Neuron (in vitro differentiated cells): ENCODE data around the gene SARDH.

Experiments used
- H2AFZ ChIP-seq: one replicate; pipeline ENCODE4 v1.6.1; 2013; ENCODE audit warnings: low read depth, mild to moderate bottlenecking, inconsistent platforms, low read length, moderate library complexity
- H3K27me3 ChIP-seq: one replicate; pipeline ENCODE4 v1.6.1; 2013; ENCODE audit warnings: low read length; ENCODE audit not compliant: insufficient read depth
- H3K36me3 ChIP-seq: one replicate; pipeline ENCODE4 v1.6.1; 2013; ENCODE audit warnings: low read length; ENCODE audit not compliant: insufficient read depth
- H3K4me1 ChIP-seq: one replicate; pipeline ENCODE4 v1.6.1; 2013; ENCODE audit warnings: low read length; ENCODE audit not compliant: insufficient read depth
- H3K4me3 ChIP-seq: 2 replicates; pipeline ENCODE4 v1.5.1; 2013; ENCODE audit warnings: mild to moderate bottlenecking, low read length, moderate library complexity
- H3K9me3 ChIP-seq: one replicate; pipeline ENCODE4 v1.6.1; 2013; ENCODE audit warnings: low read length

The SARDH gene

GRCh38 chr9:133686642-133687575, 51.2 kb downstream of the SARDH start:
- Histone ChIP-seq H3K4me3 (no peak overlapping the region), H3K36me3 (no peaks in the 10 kb centered on the region), H2AFZ (no peak overlapping the region), H3K27me3 (no peaks in the 10 kb centered on the region), H3K9me3 (no peaks in the 10 kb centered on the region), H3K4me1 (peaks cover 14% of the 10 kb centered on the region)

- H3K9me3 ChIP-seq, result no peaks in the 10 kb centered on the region
- H3K4me3 ChIP-seq, result no peak overlapping the region
- no peaks in the 10 kb centered on the region for H3K27me3 ChIP-seq
- peaks cover 4% of the 10 kb centered on the region for H3K4me1 ChIP-seq
- H2AFZ ChIP-seq, result no peak overlapping the region
- H3K36me3 ChIP-seq, result no peaks in the 10 kb centered on the region
Observed at GRCh38 chr9:133685653-133686609, 52.2 kb downstream of the SARDH start.

DNA sequence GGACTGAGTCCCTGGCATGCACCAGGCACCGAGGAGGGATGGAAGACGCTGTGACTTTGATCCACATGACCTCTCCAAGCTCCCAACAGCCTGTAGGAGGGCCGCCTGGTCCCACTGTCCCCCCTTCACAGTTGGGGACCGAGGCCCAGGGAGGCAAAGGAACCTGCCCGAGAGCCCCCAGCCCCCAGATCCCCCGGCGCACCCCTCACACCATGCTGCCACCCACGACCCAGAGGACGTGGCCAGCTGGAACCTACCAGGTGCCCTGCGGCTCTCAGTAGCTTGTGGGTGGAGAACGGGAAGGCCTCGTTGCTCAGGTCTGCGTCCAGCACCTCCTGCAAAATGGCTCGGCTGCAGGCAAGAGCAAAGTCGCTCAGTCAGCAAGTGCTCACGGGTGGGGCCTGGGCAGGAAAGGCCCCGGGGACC, 53.2 kb downstream of the SARDH start:
- H3K36me3 ChIP-seq, result no peaks in the 10 kb centered on the region
- H3K4me1 ChIP-seq, result no peaks in the 10 kb centered on the region
- no peaks in the 10 kb centered on the region for H3K27me3 ChIP-seq
- no peak overlapping the region for H2AFZ ChIP-seq
- no peaks in the 10 kb centered on the region for H3K9me3 ChIP-seq
- no peak overlapping the region for H3K4me3 ChIP-seq

DNA sequence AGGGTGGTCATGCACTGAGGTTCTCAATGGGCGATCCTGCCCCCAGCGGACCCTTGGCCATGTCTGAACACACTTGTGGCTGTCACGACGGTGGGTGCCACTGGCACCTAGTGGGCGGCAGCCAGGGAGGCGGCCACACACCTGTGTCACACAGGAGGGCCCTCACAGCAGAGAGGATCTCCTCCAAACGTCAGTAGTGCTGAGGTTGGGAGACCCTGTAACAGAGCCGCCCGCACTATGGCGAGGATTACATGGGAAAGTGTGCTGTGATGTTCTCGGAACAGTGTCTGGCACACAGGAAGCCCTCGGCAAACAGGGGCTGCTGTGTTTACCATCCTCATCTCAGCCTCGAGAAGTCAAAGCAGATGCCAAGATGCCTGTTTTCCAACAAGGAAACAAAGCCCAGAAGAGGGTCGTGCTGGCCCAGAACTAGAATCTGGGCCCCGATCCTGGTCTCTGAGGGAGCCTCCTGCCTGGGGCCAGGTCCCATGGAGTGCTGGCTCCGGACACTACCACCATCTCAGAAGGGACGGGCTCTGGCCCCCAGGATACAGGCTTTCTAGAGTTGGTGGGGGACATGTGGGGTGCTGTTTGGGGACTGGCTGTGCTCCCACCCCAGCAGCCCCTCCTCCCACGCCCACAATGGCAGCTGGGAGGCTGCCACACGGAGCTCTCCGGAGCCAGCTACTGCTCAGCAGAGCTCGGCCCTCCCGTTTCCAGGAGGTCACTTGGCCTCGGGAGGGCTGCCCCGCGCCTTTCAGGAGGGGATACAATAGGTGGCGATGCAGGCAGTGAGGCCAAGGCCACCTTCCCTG, 53.8 kb downstream of the SARDH start:
- no peaks in the 10 kb centered on the region for H3K9me3 ChIP-seq
- no peaks in the 10 kb centered on the region for H3K36me3 ChIP-seq
- H2AFZ ChIP-seq, result no peak overlapping the region
- no peak overlapping the region for H3K4me3 ChIP-seq
- no peaks in the 10 kb centered on the region for H3K4me1 ChIP-seq
- H3K27me3 ChIP-seq, result no peaks in the 10 kb centered on the region

GRCh38 chr9:133683586-133684120, 54.5 kb downstream of the SARDH start:
- Histone ChIP-seq H3K27me3 (no peaks in the 10 kb centered on the region), H2AFZ (no peak overlapping the region), H3K4me1 (no peaks in the 10 kb centered on the region), H3K36me3 (no peaks in the 10 kb centered on the region), H3K4me3 (no peak overlapping the region), H3K9me3 (no peaks in the 10 kb centered on the region)

GRCh38 chr9:133682818-133683585, 55.1 kb downstream of the SARDH start:
- no peaks in the 10 kb centered on the region for H3K36me3 ChIP-seq
- H3K27me3 ChIP-seq, result no peaks in the 10 kb centered on the region
- H3K4me3 ChIP-seq, result no peak overlapping the region
- no peaks in the 10 kb centered on the region for H3K9me3 ChIP-seq
- H3K4me1 ChIP-seq, result no peaks in the 10 kb centered on the region
- no peak overlapping the region for H2AFZ ChIP-seq

GRCh38 chr9:133681658-133682306, 56.4 kb downstream of the SARDH start:
- Histone ChIP-seq H3K36me3 (no peaks in the 10 kb centered on the region), H3K4me1 (no peaks in the 10 kb centered on the region), H3K4me3 (no peak overlapping the region), H3K9me3 (no peaks in the 10 kb centered on the region), H2AFZ (no peak overlapping the region), H3K27me3 (no peaks in the 10 kb centered on the region)

- Histone ChIP-seq H3K9me3 (no peaks in the 10 kb centered on the region), H2AFZ (no peak overlapping the region), H3K4me1 (no peaks in the 10 kb centered on the region), H3K36me3 (no peaks in the 10 kb centered on the region), H3K4me3 (no peak overlapping the region), H3K27me3 (no peaks in the 10 kb centered on the region)
Observed at GRCh38 chr9:133680976-133681657, 57.0 kb downstream of the SARDH start.

DNA sequence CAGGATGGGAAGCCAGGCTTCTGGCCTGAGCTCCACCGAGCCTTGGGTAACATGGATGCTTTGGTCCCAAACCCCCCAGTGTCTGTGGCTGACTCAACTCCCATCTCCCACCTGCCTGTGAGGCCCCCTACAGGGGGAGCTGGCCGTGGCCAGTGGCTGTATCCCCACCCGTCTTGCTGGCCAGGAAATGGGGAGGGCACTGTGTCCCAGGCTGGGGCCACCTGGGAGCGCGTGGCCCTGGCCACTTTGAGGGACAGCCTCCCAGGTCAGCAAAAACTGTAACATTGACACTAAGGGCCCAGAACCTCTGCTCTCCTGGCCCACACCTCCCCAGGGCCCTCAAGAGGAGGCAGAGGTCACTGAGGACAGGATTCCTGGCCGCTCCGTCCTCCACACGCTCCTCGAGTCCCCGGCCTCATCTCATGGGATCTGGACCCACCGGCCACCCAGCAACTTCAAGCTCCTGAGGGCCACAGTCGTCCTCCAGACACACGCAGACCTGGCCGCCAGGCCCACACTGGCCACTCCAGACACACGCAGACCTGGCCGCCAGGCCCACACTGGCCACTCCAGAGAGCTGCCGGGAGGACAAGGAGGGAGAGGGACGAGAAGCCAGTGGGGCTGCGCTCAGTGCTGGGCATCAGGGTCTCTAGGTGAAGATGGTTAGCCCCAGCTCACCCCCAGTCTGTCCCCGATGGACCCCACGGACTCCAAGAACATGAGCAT, 57.7 kb downstream of the SARDH start:
- H3K27me3 ChIP-seq, result no peaks in the 10 kb centered on the region
- no peaks in the 10 kb centered on the region for H3K9me3 ChIP-seq
- H3K4me3 ChIP-seq, result no peak overlapping the region
- H3K4me1 ChIP-seq, result no peaks in the 10 kb centered on the region
- no peaks in the 10 kb centered on the region for H3K36me3 ChIP-seq
- H2AFZ ChIP-seq, result no peak overlapping the region

GRCh38 chr9:133679466-133680061, 58.6 kb downstream of the SARDH start:
- no peak overlapping the region for H2AFZ ChIP-seq

More at GRCh38 chr9:133679466-133680061, 58.6 kb downstream of the SARDH start:
- no peaks in the 10 kb centered on the region for H3K27me3 ChIP-seq
- H3K4me1 ChIP-seq, result no peaks in the 10 kb centered on the region
- no peak overlapping the region for H3K4me3 ChIP-seq
- no peaks in the 10 kb centered on the region for H3K36me3 ChIP-seq
- no peaks in the 10 kb centered on the region for H3K9me3 ChIP-seq
